Tibial nerve (tissue), 4 donors: ENCODE measurements around the gene PLEKHG4B.
"Not testable (repeated sequence)": the region's sequence is repeated elsewhere in the genome, so short reads cannot be mapped to it uniquely, and the experiment has no call there.

Experiments
- EP300 ChIP-seq, 2 donors: sonication (generic); formaldehyde crosslinking; IDR thresholded peaks; one replicate each; pipeline ENCODE4 v1.6.1; 2017; ENCODE audit warnings: antibody characterized with exemption in 2 of 2, mild to moderate bottlenecking in 1 of 2
- POLR2A ChIP-seq, 2 donors: fragments of 450-650 bp; IDR thresholded peaks; one replicate each; pipeline ENCODE4 v1.6.1; 2017; ENCODE audit warnings: antibody characterized with exemption in 2 of 2, mild to moderate bottlenecking in 2 of 2, moderate library complexity in 2 of 2
- TF ChIP-seq, protein P1 (sequence below), 5 experiments: fragments of 200-600 bp in 3 of 5; fragments of 450-650 bp in 2 of 5; sonication (generic) in 3 of 5; IDR thresholded peaks; one replicate each; pipeline ENCODE4 v1.5.1; 2016 to 2019; ENCODE audit warnings: antibody characterized with exemption in 5 of 5, mild to moderate bottlenecking in 3 of 5, moderate library complexity in 2 of 5

GRCh38 chr5:233426-233825, 141.5 kb downstream of the PLEKHG4B start:
- not testable (repeated sequence) for TF ChIP-seq POLR2A, EP300 (IDR thresholded peaks at IDR 0.05)
- TF ChIP-seq, protein P1, sequence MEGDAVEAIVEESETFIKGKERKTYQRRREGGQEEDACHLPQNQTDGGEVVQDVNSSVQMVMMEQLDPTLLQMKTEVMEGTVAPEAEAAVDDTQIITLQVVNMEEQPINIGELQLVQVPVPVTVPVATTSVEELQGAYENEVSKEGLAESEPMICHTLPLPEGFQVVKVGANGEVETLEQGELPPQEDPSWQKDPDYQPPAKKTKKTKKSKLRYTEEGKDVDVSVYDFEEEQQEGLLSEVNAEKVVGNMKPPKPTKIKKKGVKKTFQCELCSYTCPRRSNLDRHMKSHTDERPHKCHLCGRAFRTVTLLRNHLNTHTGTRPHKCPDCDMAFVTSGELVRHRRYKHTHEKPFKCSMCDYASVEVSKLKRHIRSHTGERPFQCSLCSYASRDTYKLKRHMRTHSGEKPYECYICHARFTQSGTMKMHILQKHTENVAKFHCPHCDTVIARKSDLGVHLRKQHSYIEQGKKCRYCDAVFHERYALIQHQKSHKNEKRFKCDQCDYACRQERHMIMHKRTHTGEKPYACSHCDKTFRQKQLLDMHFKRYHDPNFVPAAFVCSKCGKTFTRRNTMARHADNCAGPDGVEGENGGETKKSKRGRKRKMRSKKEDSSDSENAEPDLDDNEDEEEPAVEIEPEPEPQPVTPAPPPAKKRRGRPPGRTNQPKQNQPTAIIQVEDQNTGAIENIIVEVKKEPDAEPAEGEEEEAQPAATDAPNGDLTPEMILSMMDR (IDR thresholded peaks at IDR 0.05) = not testable (repeated sequence)
